Effector memory CD4-positive, alpha-beta T cell (primary cell): ENCODE measurements around the gene APOL1.

Experiments used
- DNase-seq, 3 donors: peaks; one replicate each; pipeline ENCODE4 v3.0.0-alpha.2; 2020
- H3K27ac ChIP-seq: 2 replicates; pipeline ENCODE4 v1.7.0; 2013; ENCODE audit warnings: mild to moderate bottlenecking, low read length, moderate library complexity; ENCODE audit not compliant: insufficient read depth, poor library complexity, severe bottlenecking
- H3K27me3 ChIP-seq: replicated peaks from 2 replicates; pipeline ENCODE4 v1.7.0; 2013; ENCODE audit warnings: mild to moderate bottlenecking, low read length; ENCODE audit not compliant: insufficient read depth, control insufficient read depth, poor library complexity, severe bottlenecking
- H3K36me3 ChIP-seq: 2 replicates; pipeline ENCODE4 v1.7.0; 2013; ENCODE audit warnings: mild to moderate bottlenecking, low read length, moderate library complexity; ENCODE audit not compliant: control insufficient read depth, insufficient read depth
- H3K4me1 ChIP-seq: 2 replicates; pipeline ENCODE4 v1.7.0; 2013; ENCODE audit warnings: low read length, mild to moderate bottlenecking; ENCODE audit not compliant: control insufficient read depth, insufficient read depth, poor library complexity, severe bottlenecking
- H3K4me3 ChIP-seq: 2 replicates; pipeline ENCODE4 v1.7.0; 2013; ENCODE audit warnings: low read length, low read depth, mild to moderate bottlenecking; ENCODE audit not compliant: insufficient read depth, poor library complexity, severe bottlenecking
- H3K9me3 ChIP-seq: 2 replicates; pipeline ENCODE4 v1.7.0; 2013; ENCODE audit warnings: mild to moderate bottlenecking, low read length, moderate library complexity; ENCODE audit not compliant: control insufficient read depth

The APOL1 gene

DNA sequence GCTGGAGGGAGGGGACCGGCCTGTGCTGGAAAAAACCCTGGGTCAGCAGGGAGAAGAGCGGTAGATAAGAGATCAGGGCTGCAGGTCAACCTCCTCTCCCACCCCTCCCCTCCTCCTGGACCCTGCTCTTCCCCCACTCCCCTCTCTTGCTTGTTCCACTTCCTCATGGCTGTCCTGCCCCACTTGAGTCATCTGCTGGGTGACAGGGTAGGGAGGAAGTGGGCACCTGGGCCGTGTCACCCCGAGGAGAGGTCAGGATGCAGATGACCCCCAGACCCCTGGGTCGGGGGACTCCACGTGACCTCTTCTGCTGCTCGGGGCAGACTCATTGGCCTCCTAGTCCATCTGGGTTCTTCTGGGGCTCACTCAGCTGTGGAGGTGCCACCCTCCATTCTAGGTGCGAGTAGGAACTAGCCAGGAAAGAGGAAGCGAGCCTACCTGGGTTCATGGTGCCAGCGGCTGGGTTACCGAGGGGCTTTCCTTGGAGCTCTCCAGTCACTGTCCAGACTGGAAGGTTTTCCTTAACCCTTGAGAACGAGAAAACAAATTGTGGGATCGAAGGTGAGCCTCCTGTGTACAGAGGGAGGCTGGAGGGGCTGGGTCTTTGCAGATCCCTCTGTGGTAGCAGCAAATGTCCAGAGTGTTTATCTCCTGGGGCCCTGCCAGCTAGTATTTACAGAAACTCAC is 20.1 kb upstream of the APOL1 start:
- Histone ChIP-seq H3K9me3 (no peaks in the 10 kb centered on the region), H3K27me3 (no peaks in the 10 kb centered on the region), H3K27ac (no peak overlapping the region), H3K4me3 (no peak overlapping the region), H3K36me3 (peaks cover 72% of the 10 kb centered on the region), H3K4me1 (peaks cover 14% of the 10 kb centered on the region)
- DNase-seq, result no peak

DNA sequence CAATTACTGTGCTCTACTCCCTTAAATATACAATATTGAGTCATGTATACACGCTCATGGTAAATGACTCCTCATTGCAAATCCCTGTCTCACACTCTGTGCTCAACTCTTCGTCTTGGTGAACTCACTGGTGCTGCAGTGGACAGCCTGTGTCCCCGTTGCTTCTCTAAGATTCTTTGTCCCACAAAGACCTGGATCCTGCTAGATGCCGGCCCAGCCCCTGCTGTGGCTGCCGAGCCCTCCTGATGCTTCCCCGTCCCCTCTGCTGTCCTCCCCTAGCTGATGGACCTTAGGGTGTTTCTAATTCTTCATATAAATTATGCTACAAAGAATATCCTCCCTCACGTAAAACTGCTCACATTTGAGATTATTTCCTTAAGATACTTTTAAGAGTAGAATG is 19.1 kb upstream of the APOL1 start:
- Histone ChIP-seq H3K27me3 (no peaks in the 10 kb centered on the region), H3K9me3 (no peaks in the 10 kb centered on the region), H3K4me1 (peaks cover 18% of the 10 kb centered on the region), H3K27ac (no peak overlapping the region), H3K36me3 (peaks cover 63% of the 10 kb centered on the region), H3K4me3 (no peak overlapping the region)
- no peak for DNase-seq

DNA sequence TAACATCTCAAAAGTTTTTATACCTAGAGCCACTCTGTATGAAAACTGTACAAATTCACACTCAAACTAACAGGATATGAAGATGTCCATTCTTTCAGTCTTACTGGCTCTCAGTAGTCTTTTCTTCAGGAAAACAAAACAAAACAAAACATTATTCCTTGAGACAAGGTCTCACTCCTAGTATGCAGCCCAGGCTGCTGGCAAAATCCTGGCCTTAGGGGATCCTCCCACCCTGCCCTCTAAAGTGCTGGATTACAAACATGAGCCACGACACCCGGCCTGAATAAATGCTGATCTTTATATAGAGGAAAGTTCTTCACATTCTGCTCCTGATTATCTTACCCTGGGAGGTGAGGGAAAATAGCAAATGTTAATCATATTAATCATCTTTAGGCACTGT is 18.7 kb upstream of the APOL1 start:
- peaks cover 18% of the 10 kb centered on the region for H3K4me1 ChIP-seq

DNA sequence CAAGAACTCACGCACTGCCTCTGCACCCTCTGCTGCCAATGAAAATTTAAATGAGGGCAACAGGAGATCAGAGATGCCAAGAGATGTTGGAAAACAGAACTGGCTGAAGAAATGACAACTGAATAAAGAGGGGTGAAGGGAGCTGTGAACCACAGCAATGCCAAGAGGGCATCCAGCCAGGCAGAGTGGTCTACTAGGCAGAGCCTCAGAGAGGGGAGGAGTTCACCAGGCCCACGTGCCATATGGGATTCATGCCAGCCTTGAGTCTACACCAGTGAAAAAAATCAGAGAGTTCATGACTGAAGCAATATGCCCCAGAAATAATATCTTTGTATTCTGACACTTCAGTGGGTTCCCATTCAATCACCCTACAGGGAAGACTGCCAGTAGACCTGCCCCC is 18.0 kb upstream of the APOL1 start:
- Histone ChIP-seq H3K27me3 (no peaks in the 10 kb centered on the region), H3K36me3 (peaks cover 54% of the 10 kb centered on the region), H3K9me3 (no peaks in the 10 kb centered on the region), H3K27ac (no peak overlapping the region), H3K4me3 (no peak overlapping the region), H3K4me1 (peaks cover 22% of the 10 kb centered on the region)
- no peak for DNase-seq

More for the DNA sequence above, 18.7 kb upstream of the APOL1 start:
- Histone ChIP-seq H3K9me3 (no peaks in the 10 kb centered on the region), H3K27ac (no peak overlapping the region), H3K4me3 (no peak overlapping the region), H3K27me3 (no peaks in the 10 kb centered on the region), H3K36me3 (peaks cover 60% of the 10 kb centered on the region)
- DNase-seq, result no peak

DNA sequence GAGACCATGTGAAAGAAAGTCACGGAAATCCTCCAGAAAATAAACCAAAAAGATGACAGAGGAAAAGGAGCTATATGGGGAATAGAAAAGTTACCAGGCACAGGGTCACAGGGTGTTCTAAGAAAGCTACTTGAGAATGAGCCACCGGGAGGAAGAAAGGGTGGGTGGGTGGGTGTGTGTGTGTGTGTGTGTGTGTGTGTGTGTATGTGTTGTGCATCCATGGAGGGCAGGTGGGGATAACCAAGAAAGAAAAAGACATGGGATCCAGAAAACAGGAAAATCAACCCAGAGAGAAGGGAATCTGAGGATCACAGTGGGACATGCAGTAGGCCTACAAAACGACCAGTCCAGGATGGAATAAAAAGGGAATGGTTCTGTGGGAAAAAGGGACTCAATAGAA is 17.3 kb upstream of the APOL1 start:
- H3K4me1 ChIP-seq, result peaks cover 23% of the 10 kb centered on the region
- peaks cover 49% of the 10 kb centered on the region for H3K36me3 ChIP-seq
- H3K9me3 ChIP-seq, result no peaks in the 10 kb centered on the region
- no peaks in the 10 kb centered on the region for H3K27me3 ChIP-seq
- H3K4me3 ChIP-seq, result no peak overlapping the region
- H3K27ac ChIP-seq, result no peak overlapping the region
- no peak for DNase-seq

DNA sequence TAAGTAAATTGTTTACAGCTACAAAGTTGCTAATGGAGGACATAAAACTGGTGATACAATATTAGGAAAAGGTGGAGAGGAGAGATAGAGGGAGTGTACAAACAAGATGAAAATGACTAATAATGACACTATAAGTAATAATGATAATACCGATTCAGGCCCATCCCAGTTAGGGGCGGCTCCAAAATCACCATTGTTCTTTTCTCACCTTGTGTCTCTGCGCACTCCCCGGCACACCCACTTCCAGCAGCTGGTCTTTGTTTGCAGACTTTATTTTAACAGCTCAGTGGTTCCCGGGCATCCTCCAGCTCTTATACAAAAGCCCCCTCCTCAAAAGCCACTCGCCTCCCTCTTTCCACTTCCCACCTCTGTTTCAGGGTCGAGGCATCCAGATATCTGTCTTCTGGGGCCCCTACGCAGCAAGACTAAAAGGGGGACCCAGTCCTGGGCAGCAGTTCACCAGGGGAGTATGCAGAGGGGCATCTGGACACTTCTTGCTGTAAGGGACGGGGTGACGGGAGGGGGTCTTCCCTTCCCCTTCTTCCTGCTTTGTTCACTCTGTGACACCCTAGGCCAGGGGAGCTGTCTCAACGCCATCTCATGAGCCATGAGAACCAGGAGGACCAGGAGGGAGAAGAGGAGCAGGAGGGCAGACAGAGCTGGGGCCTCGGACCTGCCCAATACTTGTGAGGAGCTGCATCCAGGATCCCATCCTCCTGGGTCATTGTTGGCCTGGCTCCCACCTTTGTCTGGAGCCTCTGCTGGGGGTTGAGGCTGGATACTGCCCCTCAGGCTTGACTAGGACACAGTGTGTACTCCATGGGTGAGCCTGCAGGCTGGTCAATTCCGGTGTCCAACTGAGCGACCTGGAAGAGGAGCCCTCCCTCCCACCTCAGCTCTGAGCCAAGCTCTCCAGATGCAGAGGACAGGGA is 16.3 kb upstream of the APOL1 start:
- no peak overlapping the region for H3K4me3 ChIP-seq

DNA sequence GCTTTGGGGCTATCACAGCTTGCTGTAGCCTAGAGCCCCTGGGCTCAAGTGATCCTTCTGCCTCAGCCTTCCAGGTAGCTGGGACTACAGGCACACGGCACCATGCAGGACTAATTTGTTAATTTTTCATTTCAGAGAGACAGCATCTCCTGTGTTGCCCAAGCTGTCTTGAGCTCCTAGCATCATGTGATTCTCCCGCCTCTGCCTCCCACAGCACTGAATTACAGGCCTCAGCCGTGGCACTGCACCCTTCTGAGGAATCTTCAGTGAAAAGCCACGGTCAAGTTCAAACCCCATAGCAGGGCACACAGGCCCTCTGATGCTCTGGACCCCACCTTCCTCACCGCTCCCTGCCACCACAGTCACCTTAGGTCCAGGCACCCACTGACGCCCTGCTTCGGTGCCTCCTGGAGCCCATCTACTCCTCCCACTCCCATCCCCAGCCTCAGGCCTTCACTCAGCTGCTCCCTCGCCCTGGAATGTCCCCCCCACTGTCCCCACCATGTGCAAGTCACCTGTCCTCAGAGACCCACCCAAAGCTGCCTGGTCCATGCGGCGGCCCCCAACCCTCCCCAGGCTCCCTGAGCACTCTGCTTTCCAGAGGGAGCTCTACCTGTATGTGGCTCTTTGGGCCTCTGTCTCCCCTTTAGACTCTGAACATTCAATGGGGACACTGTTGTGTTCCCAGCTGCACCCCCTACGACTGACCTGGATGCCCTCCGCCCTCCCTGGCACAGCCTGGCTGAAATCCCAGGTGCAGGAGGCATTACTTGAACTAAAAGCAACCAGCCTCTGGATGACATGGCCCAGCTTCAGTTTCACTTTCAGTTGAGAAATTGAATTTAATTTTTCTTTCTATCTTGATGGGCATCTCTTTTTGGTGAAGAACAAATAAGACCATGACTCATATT is 15.2 kb upstream of the APOL1 start:
- Histone ChIP-seq H3K27ac (peak overlapping the region; percentile 77), H3K27me3 (no peaks in the 10 kb centered on the region), H3K4me3 (peak overlapping the region; percentile 82), H3K36me3 (peaks cover 28% of the 10 kb centered on the region), H3K4me1 (peaks cover 23% of the 10 kb centered on the region), H3K9me3 (no peaks in the 10 kb centered on the region)
- DNase-seq, result no peak

More for the DNA sequence above, 16.3 kb upstream of the APOL1 start:
- H3K36me3 ChIP-seq, result peaks cover 39% of the 10 kb centered on the region
- H3K4me1 ChIP-seq, result peaks cover 23% of the 10 kb centered on the region
- H3K9me3 ChIP-seq, result no peaks in the 10 kb centered on the region
- H3K27me3 ChIP-seq, result no peaks in the 10 kb centered on the region
- DNase-seq, result no peak
- H3K27ac ChIP-seq, result peak overlapping the region; percentile 77

DNA sequence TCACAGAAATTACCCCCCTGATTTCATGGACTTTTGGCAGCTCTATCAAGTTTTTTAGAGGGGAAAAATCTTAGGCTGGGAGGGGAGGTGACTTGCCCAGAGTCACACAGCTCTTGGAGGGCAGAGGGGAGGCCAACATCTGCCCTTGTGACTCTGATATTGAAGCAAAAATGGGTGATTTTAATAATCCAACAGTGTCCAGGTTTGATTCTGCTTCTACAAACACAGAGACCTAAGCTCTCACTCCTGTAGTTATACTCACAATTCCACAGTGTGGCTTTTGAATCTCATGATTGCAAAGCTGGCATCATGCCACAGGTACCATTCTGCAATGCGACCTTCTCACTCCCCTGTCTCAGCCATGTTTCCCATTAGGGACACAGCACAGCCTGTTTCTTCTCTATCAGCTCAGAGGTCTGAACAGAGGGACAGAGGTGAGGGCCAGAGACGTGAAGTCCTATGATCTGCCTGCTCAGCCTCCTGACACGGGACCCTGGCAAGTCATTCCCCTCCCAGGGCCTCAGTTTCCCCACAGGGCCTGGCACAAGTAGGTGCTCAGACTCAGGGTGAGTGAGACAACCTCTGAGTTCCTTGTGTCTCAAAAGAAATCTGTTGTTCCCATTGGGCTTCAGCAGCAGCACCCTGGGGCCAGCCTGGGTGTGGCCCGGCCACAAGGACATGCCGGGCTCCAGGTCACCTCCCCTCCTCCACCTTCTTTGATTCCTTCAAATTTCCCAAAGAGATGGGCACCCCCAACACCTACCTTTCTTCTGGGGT is 14.4 kb upstream of the APOL1 start:
- no peaks in the 10 kb centered on the region for H3K27me3 ChIP-seq
- H3K4me3 ChIP-seq, result peak overlapping the region; percentile 82
- H3K4me1 ChIP-seq, result peaks cover 23% of the 10 kb centered on the region
- H3K36me3 ChIP-seq, result peaks cover 20% of the 10 kb centered on the region
- H3K27ac ChIP-seq, result peak overlapping the region; percentile 77
- H3K9me3 ChIP-seq, result no peaks in the 10 kb centered on the region
- DNase-seq, result no peak

DNA sequence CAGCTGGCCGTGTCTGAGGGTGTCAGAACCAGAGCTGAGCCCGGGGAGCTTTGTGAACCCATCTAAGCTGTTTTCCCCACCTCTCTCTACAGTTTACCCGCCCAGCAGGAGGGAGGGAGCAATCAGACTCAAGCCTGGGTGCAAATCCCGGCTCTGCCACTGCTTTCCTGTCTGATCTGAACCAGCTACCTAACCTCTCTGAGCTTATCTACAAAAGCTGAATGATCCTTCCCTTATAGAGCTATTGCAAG is 13.9 kb upstream of the APOL1 start:
- no peaks in the 10 kb centered on the region for H3K9me3 ChIP-seq

More for the DNA sequence above, 13.9 kb upstream of the APOL1 start:
- no peak for DNase-seq
- Histone ChIP-seq H3K4me1 (peaks cover 23% of the 10 kb centered on the region), H3K4me3 (peak overlapping the region; percentile 82), H3K27ac (peak overlapping the region; percentile 77), H3K27me3 (no peaks in the 10 kb centered on the region), H3K36me3 (peaks cover 19% of the 10 kb centered on the region)
